Stimulated activated CD4-positive, alpha-beta T cell treated with anti-CD3 and anti-CD28 coated beads, Interleukin-2, amount 100 ng/mL, for 24 hours (primary cell): ENCODE data around the gene ARHGAP45.
"Not testable (repeated sequence)": the region's sequence is repeated elsewhere in the genome, so short reads cannot be mapped to it uniquely, and the experiment has no call there.

ENCODE experiments used
- DNase-seq, 2 donors: peaks; one replicate each; pipeline ENCODE4 v3.0.0-alpha.2; 2020

ARHGAP45 gene

GRCh38 chr19:1105008-1105872, 38.3 kb downstream of the ARHGAP45 start:
- no peak for DNase-seq

GRCh38 chr19:1105873-1106840, 39.2 kb downstream of the ARHGAP45 start:
- no peak for DNase-seq

- no peak for DNase-seq
Observed at GRCh38 chr19:1106841-1107660, 40.1 kb downstream of the ARHGAP45 start.

GRCh38 chr19:1107661-1108261, 40.8 kb downstream of the ARHGAP45 start:
- DNase-seq = no peak

GRCh38 chr19:1108291-1109031, 41.5 kb downstream of the ARHGAP45 start:
- no peak for DNase-seq

- DNase-seq = no peak
Observed at GRCh38 chr19:1109032-1109551, 42.1 kb downstream of the ARHGAP45 start.

- DNase-seq = no peak
Observed at GRCh38 chr19:1109697-1110671, 43.0 kb downstream of the ARHGAP45 start.

GRCh38 chr19:1110809-1111640, 44.1 kb downstream of the ARHGAP45 start:
- no peak for DNase-seq

- DNase-seq = no peak
Observed at GRCh38 chr19:1111641-1112267, 44.8 kb downstream of the ARHGAP45 start.

GRCh38 chr19:1112268-1113029, 45.5 kb downstream of the ARHGAP45 start:
- no peak for DNase-seq

- DNase-seq = peak; percentile 85 to 91
Observed at GRCh38 chr19:1113030-1113985, 46.3 kb downstream of the ARHGAP45 start.

GRCh38 chr19:1113986-1114483, 47.1 kb downstream of the ARHGAP45 start:
- DNase-seq = no peak

- DNase-seq = not testable (repeated sequence)
Observed at GRCh38 chr19:1114728-1115127, 47.8 kb downstream of the ARHGAP45 start.

- no peak for DNase-seq
Observed at GRCh38 chr19:1115646-1116420, 48.9 kb downstream of the ARHGAP45 start.
